Measurements from ENCODE around the gene RNF166.

The RNF166 gene

DNA sequence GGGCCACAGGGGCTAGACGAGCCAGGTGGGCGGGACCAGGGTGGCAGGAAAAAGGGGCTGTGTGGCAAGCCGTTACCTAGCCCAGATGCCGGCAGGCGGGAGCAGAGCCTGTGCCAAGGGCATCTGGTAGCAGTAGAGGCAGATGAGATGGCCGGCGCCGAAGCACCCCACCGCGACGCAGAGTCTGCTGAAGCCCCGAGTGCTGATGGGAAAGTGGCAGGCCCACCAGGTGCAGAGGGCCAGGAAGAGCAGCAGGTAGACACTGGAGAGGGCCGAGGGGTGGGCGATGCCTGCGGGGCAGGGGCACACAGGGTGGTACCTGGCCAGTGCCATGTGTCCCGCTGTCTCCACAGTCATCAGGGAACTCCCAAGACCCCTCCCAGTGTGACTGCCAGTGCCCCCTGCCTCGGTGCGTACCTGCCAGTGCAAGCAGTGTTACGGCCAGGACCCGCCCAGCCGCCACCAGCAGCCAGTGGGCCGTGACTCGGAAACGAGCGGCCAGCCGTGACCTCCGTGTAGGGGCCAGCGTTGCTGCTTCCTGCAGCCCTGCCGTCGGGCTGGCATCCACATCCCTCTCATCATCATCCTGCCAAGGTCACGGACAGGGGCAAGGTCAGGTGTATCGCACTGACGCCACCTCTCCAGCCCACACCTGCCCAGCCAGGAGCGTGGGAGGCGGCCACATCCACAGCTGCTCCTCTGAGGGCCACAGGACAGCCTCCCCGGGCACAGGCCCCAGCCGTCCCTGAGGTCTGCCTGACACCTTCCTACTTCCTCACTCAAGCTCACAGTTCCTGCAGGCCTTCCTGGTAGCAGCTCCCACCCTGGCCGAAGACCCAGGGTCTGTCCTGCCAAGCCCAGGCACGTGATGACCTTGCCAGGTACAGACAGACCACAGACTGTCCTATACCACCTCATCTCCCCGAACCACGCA, 32.2 kb upstream of the RNF166 start:
- TF ChIP-seq, protein P1, sequence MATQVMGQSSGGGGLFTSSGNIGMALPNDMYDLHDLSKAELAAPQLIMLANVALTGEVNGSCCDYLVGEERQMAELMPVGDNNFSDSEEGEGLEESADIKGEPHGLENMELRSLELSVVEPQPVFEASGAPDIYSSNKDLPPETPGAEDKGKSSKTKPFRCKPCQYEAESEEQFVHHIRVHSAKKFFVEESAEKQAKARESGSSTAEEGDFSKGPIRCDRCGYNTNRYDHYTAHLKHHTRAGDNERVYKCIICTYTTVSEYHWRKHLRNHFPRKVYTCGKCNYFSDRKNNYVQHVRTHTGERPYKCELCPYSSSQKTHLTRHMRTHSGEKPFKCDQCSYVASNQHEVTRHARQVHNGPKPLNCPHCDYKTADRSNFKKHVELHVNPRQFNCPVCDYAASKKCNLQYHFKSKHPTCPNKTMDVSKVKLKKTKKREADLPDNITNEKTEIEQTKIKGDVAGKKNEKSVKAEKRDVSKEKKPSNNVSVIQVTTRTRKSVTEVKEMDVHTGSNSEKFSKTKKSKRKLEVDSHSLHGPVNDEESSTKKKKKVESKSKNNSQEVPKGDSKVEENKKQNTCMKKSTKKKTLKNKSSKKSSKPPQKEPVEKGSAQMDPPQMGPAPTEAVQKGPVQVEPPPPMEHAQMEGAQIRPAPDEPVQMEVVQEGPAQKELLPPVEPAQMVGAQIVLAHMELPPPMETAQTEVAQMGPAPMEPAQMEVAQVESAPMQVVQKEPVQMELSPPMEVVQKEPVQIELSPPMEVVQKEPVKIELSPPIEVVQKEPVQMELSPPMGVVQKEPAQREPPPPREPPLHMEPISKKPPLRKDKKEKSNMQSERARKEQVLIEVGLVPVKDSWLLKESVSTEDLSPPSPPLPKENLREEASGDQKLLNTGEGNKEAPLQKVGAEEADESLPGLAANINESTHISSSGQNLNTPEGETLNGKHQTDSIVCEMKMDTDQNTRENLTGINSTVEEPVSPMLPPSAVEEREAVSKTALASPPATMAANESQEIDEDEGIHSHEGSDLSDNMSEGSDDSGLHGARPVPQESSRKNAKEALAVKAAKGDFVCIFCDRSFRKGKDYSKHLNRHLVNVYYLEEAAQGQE (IDR thresholded peaks at IDR 0.05; ENCODE audit: insufficient read depth in 1 of 2, low read depth in 2 of 2, low read length in 2 of 2) = no peak
- TF ChIP-seq FOXP2 (optimal IDR thresholded peaks at IDR 0.05; ENCODE audit: borderline replicate concordance, extremely low read depth, extremely low read length, insufficient read depth) (no peak), SIN3A (IDR thresholded peaks at IDR 0.05; ENCODE audit: borderline replicate concordance, insufficient read depth, low read length) (no peak), TAF1 (IDR thresholded peaks at IDR 0.05; ENCODE audit: borderline replicate concordance, insufficient read depth, low read length) (no peak), POLR2AphosphoS5 (IDR thresholded peaks at IDR 0.05; ENCODE audit: low read depth, low read length) (no peak)

GRCh38 chr16:88737298-88738150, 31.3 kb upstream of the RNF166 start:
- TF ChIP-seq POLR2AphosphoS5 (IDR thresholded peaks at IDR 0.05; ENCODE audit: low read depth, low read length) (no peak), SIN3A (IDR thresholded peaks at IDR 0.05; ENCODE audit: borderline replicate concordance, insufficient read depth, low read length) (no peak), TAF1 (IDR thresholded peaks at IDR 0.05; ENCODE audit: borderline replicate concordance, insufficient read depth, low read length) (no peak), FOXP2 (optimal IDR thresholded peaks at IDR 0.05; ENCODE audit: borderline replicate concordance, extremely low read depth, extremely low read length, insufficient read depth) (no peak)
- TF ChIP-seq, protein P1 (IDR thresholded peaks at IDR 0.05; ENCODE audit: insufficient read depth in 1 of 2, low read depth in 2 of 2, low read length in 2 of 2) = no peak

- TF ChIP-seq SIN3A (IDR thresholded peaks at IDR 0.05; ENCODE audit: borderline replicate concordance, insufficient read depth, low read length) (no peak), FOXP2 (optimal IDR thresholded peaks at IDR 0.05; ENCODE audit: borderline replicate concordance, extremely low read depth, extremely low read length, insufficient read depth) (no peak), POLR2AphosphoS5 (IDR thresholded peaks at IDR 0.05; ENCODE audit: low read depth, low read length) (no peak), TAF1 (IDR thresholded peaks at IDR 0.05; ENCODE audit: borderline replicate concordance, insufficient read depth, low read length) (no peak)
- TF ChIP-seq, protein P1 (IDR thresholded peaks at IDR 0.05; ENCODE audit: insufficient read depth in 1 of 2, low read depth in 2 of 2, low read length in 2 of 2) = no peak
Measured at GRCh38 chr16:88736496-88736895, 30.3 kb upstream of the RNF166 start.

DNA sequence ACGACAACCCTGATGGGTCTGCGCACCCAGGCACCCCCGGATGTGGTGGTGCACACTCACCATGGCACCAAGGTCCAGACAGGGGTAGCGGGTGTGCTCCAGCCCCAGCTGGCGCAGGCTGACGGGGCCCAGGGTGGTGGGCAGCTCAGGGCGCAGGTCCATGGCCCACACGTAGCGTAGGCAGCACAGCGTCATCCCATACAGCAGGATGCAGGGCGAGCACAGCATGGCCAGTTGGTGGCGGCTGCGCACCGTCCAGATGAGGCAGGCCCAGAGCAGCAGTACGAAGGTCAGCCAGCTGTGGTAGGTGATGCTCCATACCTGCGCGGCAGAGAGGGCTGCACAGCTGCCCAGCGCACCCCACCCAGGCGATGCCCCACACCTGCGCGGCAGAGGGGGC, 29.9 kb upstream of the RNF166 start:
- no peak for TF ChIP-seq POLR2AphosphoS5 (IDR thresholded peaks at IDR 0.05; ENCODE audit: low read depth, low read length)
- TF ChIP-seq SIN3A (IDR thresholded peaks at IDR 0.05; ENCODE audit: borderline replicate concordance, insufficient read depth, low read length) = no peak
- TF ChIP-seq FOXP2 (optimal IDR thresholded peaks at IDR 0.05; ENCODE audit: borderline replicate concordance, extremely low read depth, extremely low read length, insufficient read depth) = no peak
- TF ChIP-seq TAF1 (IDR thresholded peaks at IDR 0.05; ENCODE audit: borderline replicate concordance, insufficient read depth, low read length) = no peak
- TF ChIP-seq, protein P1 (IDR thresholded peaks at IDR 0.05; ENCODE audit: insufficient read depth in 1 of 2, low read depth in 2 of 2, low read length in 2 of 2) = no peak

All from PFSK-1 (cell line).